Stomach (tissue), 9 donors: ENCODE data around the gene EPS8L1. TPM values are rescaled to one million over a fixed set of nuclear protein-coding genes. Genes with fewer than 3 reads are reported as not detected.
A peak's percentile ranks its signal among the peaks of the same experiment; 100 is the strongest.

Source experiments
- DNase-seq, 2 donors: peaks; one replicate each; pipeline versions ENCODE4 v3.0.0 to v3.0.0-alpha.2; 2013 to 2019
- H3K27ac ChIP-seq, 5 donors: fragments of 200-600 bp in 4 of 5; sonication (generic) in 4 of 5; one replicate each; pipeline ENCODE4 v1.5.1; 2013 to 2019; ENCODE audit warnings: mild to moderate bottlenecking in 1 of 5, moderate library complexity in 1 of 5
- H3K27me3 ChIP-seq, 3 donors: fragments of 200-600 bp; sonication (generic); one replicate each; pipeline ENCODE4 v1.5.1; 2017 to 2019; ENCODE audit warnings: mixed run types in 1 of 3
- H3K36me3 ChIP-seq, 4 donors: fragments of 200-600 bp; sonication (generic); 1 replicate in 3 of 4; 2 replicates in 1 of 4; pipeline ENCODE4 v1.5.1; 2016 to 2019
- H3K4me1 ChIP-seq, 4 donors: fragments of 200-600 bp; sonication (generic); one replicate each; pipeline ENCODE4 v1.5.1; 2016 to 2019
- H3K4me3 ChIP-seq, 4 donors: fragments of 200-600 bp; sonication (generic) in 3 of 4; one replicate each; pipeline ENCODE4 v1.5.1; 2016 to 2019; ENCODE audit warnings: mild to moderate bottlenecking in 1 of 4
- H3K9me3 ChIP-seq, 4 donors: fragments of 200-600 bp; sonication (generic); one replicate each; pipeline ENCODE4 v1.5.1; 2016 to 2019
- EP300 ChIP-seq: sonication (generic); formaldehyde crosslinking; IDR thresholded peaks from one replicate; pipeline ENCODE4 v1.6.1; 2017; ENCODE audit warnings: antibody characterized with exemption
- POLR2A ChIP-seq, 4 donors: fragments of 450-650 bp; IDR thresholded peaks; one replicate each; pipeline ENCODE4 v1.6.1; 2016; ENCODE audit warnings: antibody characterized with exemption in 4 of 4, control low read depth in 2 of 4, mild to moderate bottlenecking in 1 of 4, moderate library complexity in 1 of 4
- POLR2AphosphoS5 ChIP-seq, 3 donors: sonication (generic); formaldehyde crosslinking; IDR thresholded peaks; one replicate each; pipeline ENCODE4 v1.6.1; 2016; ENCODE audit warnings: antibody characterized with exemption in 3 of 3
- WGBS, 5 donors: extraction: QIAGEN DNeasy Blood & Tissue Kit in 3 of 5; methylation state at CpG; one replicate each; pipeline versions ENCODE4 v1.1.5 to v1.1.7; 2013 to 2018; 5-methylcytosine and 5-hydroxymethylcytosine counted together
- intact Hi-C: fragments of 100-400 bp; cut with DNase I; formaldehyde crosslinking; loops from one replicate; pipeline ENCODE4 v1.15.1; 2023; ENCODE audit warnings: low total_unique reads
- polyA plus RNA-seq, 3 donors: library from polyadenylated mRNA; stranded (reverse); fragments of 200-250 nt; gene quantifications; one replicate each; pipeline ENCODE4 v1.2.3, GENCODE V29; 2013
- total RNA-seq, 5 donors: library from RNA; depleted of rRNA; stranded (reverse); fragments of >200 nt; gene quantifications; one replicate each; pipeline versions ENCODE4 v1.1.0 to v1.2.3, GENCODE V29; 2014 to 2016
- TF ChIP-seq, protein P1 (sequence below), 7 experiments: fragments of 450-650 bp in 4 of 7; fragments of 200-600 bp in 3 of 7; sonication (generic) in 3 of 7; IDR thresholded peaks; one replicate each; pipeline ENCODE4 v1.5.1; 2016 to 2019; ENCODE audit warnings: antibody characterized with exemption in 7 of 7, control low read depth in 2 of 7, mild to moderate bottlenecking in 1 of 7
- donor health status: healthy with polysubstance abuse.
- donor health status: Bipolar disorder and iron deficiency.
- donor health status: healthy.

The EPS8L1 gene
- total and polyA plus RNA-seq, 8 donors = 32.3 to 320 (median 101) TPM

GRCh38 chr19:55041244-55041626 lies 34.4 kb upstream of the EPS8L1 start:
- no peaks in the 10 kb centered on the region for H3K27me3 ChIP-seq
- DNase-seq = no peak
- peaks cover 17 to 57% (median 52%) of the 10 kb centered on the region in 4 donors for H3K36me3 ChIP-seq
- WGBS, 5 donors = 85 to 93% (median 92%) methylated on average over 10 of the region's 10 CpGs
- no peaks in the 10 kb centered on the region for H3K4me1 ChIP-seq
- no peak overlapping the region for H3K4me3 ChIP-seq
- no peak overlapping the region for H3K27ac ChIP-seq
- TF ChIP-seq, protein P1, sequence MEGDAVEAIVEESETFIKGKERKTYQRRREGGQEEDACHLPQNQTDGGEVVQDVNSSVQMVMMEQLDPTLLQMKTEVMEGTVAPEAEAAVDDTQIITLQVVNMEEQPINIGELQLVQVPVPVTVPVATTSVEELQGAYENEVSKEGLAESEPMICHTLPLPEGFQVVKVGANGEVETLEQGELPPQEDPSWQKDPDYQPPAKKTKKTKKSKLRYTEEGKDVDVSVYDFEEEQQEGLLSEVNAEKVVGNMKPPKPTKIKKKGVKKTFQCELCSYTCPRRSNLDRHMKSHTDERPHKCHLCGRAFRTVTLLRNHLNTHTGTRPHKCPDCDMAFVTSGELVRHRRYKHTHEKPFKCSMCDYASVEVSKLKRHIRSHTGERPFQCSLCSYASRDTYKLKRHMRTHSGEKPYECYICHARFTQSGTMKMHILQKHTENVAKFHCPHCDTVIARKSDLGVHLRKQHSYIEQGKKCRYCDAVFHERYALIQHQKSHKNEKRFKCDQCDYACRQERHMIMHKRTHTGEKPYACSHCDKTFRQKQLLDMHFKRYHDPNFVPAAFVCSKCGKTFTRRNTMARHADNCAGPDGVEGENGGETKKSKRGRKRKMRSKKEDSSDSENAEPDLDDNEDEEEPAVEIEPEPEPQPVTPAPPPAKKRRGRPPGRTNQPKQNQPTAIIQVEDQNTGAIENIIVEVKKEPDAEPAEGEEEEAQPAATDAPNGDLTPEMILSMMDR (IDR thresholded peaks at IDR 0.05) = no peak
- TF ChIP-seq EP300 (no peak), POLR2A (IDR thresholded peaks at IDR 0.05) (no peak), POLR2AphosphoS5 (IDR thresholded peaks at IDR 0.05) (no peak)
- no peaks in the 10 kb centered on the region for H3K9me3 ChIP-seq
- intact Hi-C loops = no loop called here

DNA sequence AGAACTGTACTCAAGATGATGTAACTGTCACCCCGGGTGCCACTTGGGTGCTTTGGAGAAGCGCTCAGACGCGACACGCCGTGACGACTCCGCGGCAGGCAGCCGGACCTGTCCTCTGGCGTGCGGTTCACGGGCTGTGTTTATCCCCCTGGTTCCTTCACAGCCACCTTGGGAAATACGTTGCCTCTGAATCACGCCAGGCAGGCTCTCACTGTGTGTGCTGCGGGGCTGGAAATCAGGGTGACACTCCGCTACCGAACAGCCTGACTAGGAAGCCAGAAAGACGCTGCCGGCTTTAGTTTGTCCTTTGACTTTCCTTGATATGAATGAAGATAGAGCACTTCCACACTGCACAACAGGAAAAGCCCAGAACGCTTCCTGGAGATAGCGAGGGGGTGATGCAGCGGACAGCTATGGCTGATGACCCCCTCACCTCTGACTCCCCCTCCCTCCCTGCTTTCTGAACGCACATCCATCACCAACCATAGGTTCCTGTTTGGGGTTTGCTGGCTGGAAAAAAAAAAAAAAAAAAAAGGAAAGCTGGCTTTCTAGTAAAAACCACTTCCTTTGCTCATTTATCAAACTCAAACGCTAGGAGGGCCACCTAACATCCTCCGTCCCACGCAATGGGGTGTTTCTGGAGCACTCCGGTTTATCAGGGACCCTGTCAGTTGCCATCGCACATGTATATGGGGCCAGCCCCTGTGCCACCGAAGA lies 33.9 kb upstream of the EPS8L1 start:
- peaks cover 23 to 62% (median 58%) of the 10 kb centered on the region in 4 donors for H3K36me3 ChIP-seq
- H3K4me1 ChIP-seq = no peaks in the 10 kb centered on the region
- TF ChIP-seq EP300 = no peak
- TF ChIP-seq, protein P1 (IDR thresholded peaks at IDR 0.05) = no peak
- TF ChIP-seq POLR2AphosphoS5 (IDR thresholded peaks at IDR 0.05) = no peak
- no peak for TF ChIP-seq POLR2A (IDR thresholded peaks at IDR 0.05)
- intact Hi-C loops = no loop called here
- H3K9me3 ChIP-seq = no peaks in the 10 kb centered on the region
- no peaks in the 10 kb centered on the region for H3K27me3 ChIP-seq
- WGBS, 5 donors = 63 to 82% (median 72%) methylated on average over 26 to 30 of the region's 30 CpGs
- H3K4me3 ChIP-seq = no peak overlapping the region
- H3K27ac ChIP-seq = no peak overlapping the region
- DNase-seq = peak in 1 of 2 donors; percentile 20

- TF ChIP-seq POLR2AphosphoS5 (IDR thresholded peaks at IDR 0.05) = no peak
- TF ChIP-seq, protein P1 (IDR thresholded peaks at IDR 0.05) = no peak
- no peak for TF ChIP-seq POLR2A (IDR thresholded peaks at IDR 0.05)
- TF ChIP-seq EP300 = no peak
- 80 to 91% (median 88%) methylated on average over 9 of the region's 9 CpGs for WGBS, 5 donors
- no peak overlapping the region for H3K27ac ChIP-seq
These were observed 33.4 kb upstream of the EPS8L1 start for GRCh38 chr19:55042344-55042678.

GRCh38 chr19:55042688-55043087 lies 33.0 kb upstream of the EPS8L1 start:
- Histone ChIP-seq H3K9me3 (no peaks in the 10 kb centered on the region), H3K27me3 (no peaks in the 10 kb centered on the region), H3K27ac (no peak overlapping the region), H3K4me3 (no peak overlapping the region), H3K36me3 (peaks cover 32 to 71% (median 67%) of the 10 kb centered on the region in 4 donors), H3K4me1 (no peaks in the 10 kb centered on the region)
- intact Hi-C loops = no loop called here
- WGBS, 5 donors = 71 to 90% (median 82%) methylated on average over 10 to 11 of the region's 11 CpGs
- DNase-seq = no peak
- TF ChIP-seq, protein P1 (IDR thresholded peaks at IDR 0.05) = no peak
- TF ChIP-seq POLR2AphosphoS5 (IDR thresholded peaks at IDR 0.05) (no peak), POLR2A (IDR thresholded peaks at IDR 0.05) (no peak), EP300 (no peak)

More at GRCh38 chr19:55042344-55042678, 33.4 kb upstream of the EPS8L1 start:
- DNase-seq = no peak
- H3K4me1 ChIP-seq = no peaks in the 10 kb centered on the region
- H3K36me3 ChIP-seq = peaks cover 28 to 68% (median 63%) of the 10 kb centered on the region in 4 donors
- intact Hi-C loops = no loop called here
- H3K4me3 ChIP-seq = no peak overlapping the region
- no peaks in the 10 kb centered on the region for H3K9me3 ChIP-seq
- H3K27me3 ChIP-seq = no peaks in the 10 kb centered on the region
